Activated naive CD8-positive, alpha-beta T cell (primary cell): ENCODE measurements around the gene P2RX3.
A peak's percentile ranks its signal among the peaks of the same experiment; 100 is the strongest.

Experiments
- H3K27ac Mint-ChIP-seq: one replicate; pipeline ENCODE4 v1.8.0; 2021; ENCODE audit warnings: mixed read lengths
- H3K27me3 Mint-ChIP-seq: one replicate; pipeline ENCODE4 v1.8.0; 2021; ENCODE audit warnings: mixed read lengths
- H3K36me3 Mint-ChIP-seq: one replicate; pipeline ENCODE4 v1.8.0; 2021; ENCODE audit warnings: mixed read lengths
- H3K4me1 Mint-ChIP-seq: one replicate; pipeline ENCODE4 v1.8.0; 2021; ENCODE audit warnings: low read depth, mixed read lengths
- H3K4me3 Mint-ChIP-seq: one replicate; pipeline ENCODE4 v1.8.0; 2021; ENCODE audit warnings: mild to moderate bottlenecking, mixed read lengths
- H3K9me3 Mint-ChIP-seq: one replicate; pipeline ENCODE4 v1.8.0; 2021; ENCODE audit warnings: low read depth, mixed read lengths

The P2RX3 gene

DNA sequence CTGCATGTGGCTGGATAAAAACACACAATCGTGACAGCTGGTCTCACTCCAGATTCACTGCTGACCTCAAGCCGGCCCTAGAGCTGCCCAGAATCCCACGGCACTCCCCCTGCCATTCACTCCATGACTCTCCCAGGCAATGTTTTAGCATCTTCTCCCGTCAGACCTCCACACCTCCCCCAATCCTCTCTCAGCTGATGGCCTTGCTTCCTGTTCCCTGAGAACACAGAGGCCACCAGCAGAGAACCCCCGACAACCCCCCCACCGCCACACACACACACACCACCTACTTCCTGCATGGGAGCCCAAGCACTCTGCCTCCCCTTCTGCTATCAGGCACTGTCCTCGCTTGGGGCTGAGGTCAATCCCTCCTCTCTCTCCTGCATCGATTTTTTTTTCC is 22.7 kb upstream of the P2RX3 start:
- Mint-ChIP-seq H3K27me3 (no peaks in the 10 kb centered on the region), H3K4me3 (no peak overlapping the region), H3K36me3 (peaks cover 9% of the 10 kb centered on the region), H3K4me1 (peaks cover 13% of the 10 kb centered on the region), H3K9me3 (no peaks in the 10 kb centered on the region), H3K27ac (no peak overlapping the region)

GRCh38 chr11:57316017-57316416 is 22.1 kb upstream of the P2RX3 start:
- Mint-ChIP-seq H3K4me1 (peaks cover 10% of the 10 kb centered on the region), H3K27ac (no peak overlapping the region), H3K36me3 (peaks cover 9% of the 10 kb centered on the region), H3K27me3 (no peaks in the 10 kb centered on the region), H3K4me3 (no peak overlapping the region), H3K9me3 (no peaks in the 10 kb centered on the region)

- H3K4me3 Mint-ChIP-seq, result no peak overlapping the region
- H3K27ac Mint-ChIP-seq, result no peak overlapping the region
- H3K27me3 Mint-ChIP-seq, result no peaks in the 10 kb centered on the region
- no peaks in the 10 kb centered on the region for H3K9me3 Mint-ChIP-seq
- peaks cover 22% of the 10 kb centered on the region for H3K4me1 Mint-ChIP-seq
- peaks cover 7% of the 10 kb centered on the region for H3K36me3 Mint-ChIP-seq
Measured at GRCh38 chr11:57318178-57318577, 20.0 kb upstream of the P2RX3 start.

GRCh38 chr11:57320067-57320718 is 18.0 kb upstream of the P2RX3 start:
- Mint-ChIP-seq H3K36me3 (peaks cover 4% of the 10 kb centered on the region), H3K27me3 (no peaks in the 10 kb centered on the region), H3K4me1 (peaks cover 31% of the 10 kb centered on the region), H3K27ac (no peak overlapping the region), H3K9me3 (no peaks in the 10 kb centered on the region), H3K4me3 (no peak overlapping the region)

DNA sequence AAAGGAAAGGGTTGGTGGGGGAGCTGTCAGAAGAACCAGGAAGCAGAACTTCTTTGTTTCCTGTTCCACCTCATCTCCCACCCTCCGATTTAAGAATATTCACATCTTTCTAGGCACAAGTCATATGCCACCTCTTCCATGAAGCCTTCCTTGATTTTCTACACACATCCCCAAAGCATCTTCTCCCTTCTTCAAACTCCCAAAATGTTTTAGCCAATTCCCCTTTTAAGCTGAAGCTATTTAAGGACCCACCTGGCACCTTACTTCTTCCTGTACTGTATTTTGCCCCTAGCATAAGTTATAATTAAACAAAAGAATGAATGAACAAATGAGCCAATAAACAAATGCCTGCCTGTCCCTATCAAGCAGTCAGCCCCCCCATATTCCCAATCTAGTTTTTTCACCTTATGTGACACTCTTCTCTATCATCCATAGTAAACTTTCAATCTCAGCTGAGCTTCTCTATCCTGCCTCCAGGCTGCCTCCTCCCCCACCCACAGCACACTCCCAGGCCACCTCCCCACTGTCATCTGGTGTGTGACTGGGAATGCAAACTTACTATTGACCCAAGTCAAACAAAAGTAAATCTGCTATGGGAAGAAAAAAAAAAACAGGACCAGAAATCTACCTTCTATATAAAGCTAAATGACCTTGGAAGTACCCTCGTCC is 17.3 kb upstream of the P2RX3 start:
- no peak overlapping the region for H3K4me3 Mint-ChIP-seq
- H3K27ac Mint-ChIP-seq, result no peak overlapping the region
- no peaks in the 10 kb centered on the region for H3K27me3 Mint-ChIP-seq
- H3K9me3 Mint-ChIP-seq, result no peaks in the 10 kb centered on the region
- peaks cover 38% of the 10 kb centered on the region for H3K4me1 Mint-ChIP-seq
- peaks cover 7% of the 10 kb centered on the region for H3K36me3 Mint-ChIP-seq

GRCh38 chr11:57321388-57322255 is 16.5 kb upstream of the P2RX3 start:
- H3K4me1 Mint-ChIP-seq, result peaks cover 45% of the 10 kb centered on the region
- no peak overlapping the region for H3K4me3 Mint-ChIP-seq
- H3K36me3 Mint-ChIP-seq, result peaks cover 11% of the 10 kb centered on the region
- H3K27me3 Mint-ChIP-seq, result no peaks in the 10 kb centered on the region
- no peak overlapping the region for H3K27ac Mint-ChIP-seq
- no peaks in the 10 kb centered on the region for H3K9me3 Mint-ChIP-seq

DNA sequence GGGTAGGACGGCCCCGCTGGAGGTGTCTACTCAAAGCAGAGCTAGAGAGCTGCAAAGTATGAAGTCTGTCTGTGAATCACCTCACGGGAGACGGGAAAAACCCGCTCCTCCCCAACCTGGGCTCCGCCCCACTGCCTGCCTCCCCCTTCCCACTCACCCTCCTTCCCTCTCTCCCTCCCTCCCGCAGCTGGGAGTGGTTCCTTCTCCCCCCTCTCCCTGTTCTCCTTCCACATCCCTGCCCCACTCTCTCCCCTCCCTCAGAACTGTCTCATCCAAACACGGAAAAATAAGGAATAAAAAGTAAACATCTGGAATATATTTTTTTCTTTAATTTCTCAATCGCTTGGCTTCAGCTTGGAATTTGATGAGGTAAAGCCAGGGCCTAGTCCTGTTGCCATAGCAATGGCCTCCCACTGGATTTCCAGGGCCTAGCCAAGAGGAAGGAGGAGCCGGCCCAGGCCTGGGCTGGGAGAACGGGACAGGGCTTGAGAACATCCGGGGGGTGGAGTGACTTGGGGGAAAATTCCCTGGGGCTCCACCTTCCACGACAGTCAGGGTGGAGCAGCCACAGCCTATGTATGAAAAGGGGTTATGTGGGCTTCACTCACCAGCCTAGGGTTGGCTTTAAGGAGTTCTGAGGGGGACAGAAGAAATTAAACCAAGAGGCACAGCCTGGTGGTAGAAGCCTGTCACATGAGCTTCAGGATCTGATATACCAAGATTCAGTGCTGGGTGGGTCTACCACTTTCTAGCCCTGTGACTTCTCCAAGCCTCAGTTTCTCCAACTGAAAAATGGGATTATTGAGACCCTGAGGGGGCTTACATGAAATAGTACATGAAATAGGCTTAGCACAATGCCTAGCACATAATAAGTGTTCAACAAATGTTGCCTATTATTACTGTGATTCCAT is 15.6 kb upstream of the P2RX3 start:
- peak overlapping the region; percentile 86 for H3K4me3 Mint-ChIP-seq
- peak overlapping the region; percentile 50 for H3K27ac Mint-ChIP-seq
- peaks cover 17% of the 10 kb centered on the region for H3K36me3 Mint-ChIP-seq
- H3K4me1 Mint-ChIP-seq, result peaks cover 52% of the 10 kb centered on the region
- no peaks in the 10 kb centered on the region for H3K9me3 Mint-ChIP-seq
- no peaks in the 10 kb centered on the region for H3K27me3 Mint-ChIP-seq

DNA sequence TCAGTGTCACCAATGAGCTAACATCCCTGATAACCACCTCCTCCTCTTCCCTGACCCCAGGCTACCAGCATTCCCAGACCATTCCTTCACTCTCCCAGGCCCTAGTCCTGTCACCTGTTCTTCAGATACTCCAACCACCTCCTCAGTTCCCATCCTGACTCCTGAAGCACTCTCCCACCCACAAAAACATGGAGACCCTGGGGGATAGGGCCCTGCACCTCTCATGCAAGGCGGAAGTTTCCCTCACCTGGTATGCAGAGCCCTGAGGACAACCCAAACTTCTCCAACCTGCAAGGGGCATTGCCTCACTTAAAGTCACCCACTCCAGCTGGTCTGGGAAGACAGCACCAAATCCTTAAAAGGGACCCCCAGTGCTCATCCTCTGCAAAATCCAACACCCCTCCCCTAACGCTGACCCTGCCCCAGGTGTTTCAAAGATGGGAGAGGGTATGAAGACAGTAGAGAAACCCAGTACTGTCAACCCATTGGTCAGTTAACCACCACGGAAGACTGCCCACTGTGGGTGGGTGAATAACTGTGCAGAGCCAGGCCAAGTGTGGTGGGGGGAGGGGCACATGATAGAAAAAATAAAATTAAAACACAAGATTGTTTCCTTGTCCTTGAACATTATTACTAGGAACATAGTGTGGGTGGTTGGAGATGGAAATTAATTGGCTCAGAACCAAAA is 14.8 kb upstream of the P2RX3 start:
- H3K36me3 Mint-ChIP-seq, result peaks cover 19% of the 10 kb centered on the region
- peak overlapping the region; percentile 86 for H3K4me3 Mint-ChIP-seq
- peaks cover 53% of the 10 kb centered on the region for H3K4me1 Mint-ChIP-seq
- H3K9me3 Mint-ChIP-seq, result no peaks in the 10 kb centered on the region
- H3K27ac Mint-ChIP-seq, result peak overlapping the region; percentile 81
- no peaks in the 10 kb centered on the region for H3K27me3 Mint-ChIP-seq

DNA sequence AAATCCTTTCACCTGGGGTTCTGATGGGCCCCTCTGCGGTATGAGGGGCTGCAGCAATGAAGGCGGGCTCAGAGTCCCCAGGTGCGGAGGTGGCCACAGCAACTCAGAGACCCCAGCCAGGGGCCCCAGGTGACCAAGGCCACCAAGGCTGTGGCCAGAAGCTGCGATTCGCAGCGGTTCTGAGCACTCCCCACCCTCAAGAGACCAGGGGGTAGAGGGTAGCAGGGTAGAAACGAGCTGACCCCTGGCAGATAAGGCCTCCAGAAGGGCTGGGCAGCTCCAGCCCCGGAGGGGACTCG is 14.3 kb upstream of the P2RX3 start:
- peak overlapping the region; percentile 81 for H3K27ac Mint-ChIP-seq
- no peaks in the 10 kb centered on the region for H3K27me3 Mint-ChIP-seq
- H3K4me3 Mint-ChIP-seq, result peak overlapping the region; percentile 86
- H3K36me3 Mint-ChIP-seq, result peaks cover 20% of the 10 kb centered on the region
- H3K9me3 Mint-ChIP-seq, result no peaks in the 10 kb centered on the region
- peaks cover 53% of the 10 kb centered on the region for H3K4me1 Mint-ChIP-seq

DNA sequence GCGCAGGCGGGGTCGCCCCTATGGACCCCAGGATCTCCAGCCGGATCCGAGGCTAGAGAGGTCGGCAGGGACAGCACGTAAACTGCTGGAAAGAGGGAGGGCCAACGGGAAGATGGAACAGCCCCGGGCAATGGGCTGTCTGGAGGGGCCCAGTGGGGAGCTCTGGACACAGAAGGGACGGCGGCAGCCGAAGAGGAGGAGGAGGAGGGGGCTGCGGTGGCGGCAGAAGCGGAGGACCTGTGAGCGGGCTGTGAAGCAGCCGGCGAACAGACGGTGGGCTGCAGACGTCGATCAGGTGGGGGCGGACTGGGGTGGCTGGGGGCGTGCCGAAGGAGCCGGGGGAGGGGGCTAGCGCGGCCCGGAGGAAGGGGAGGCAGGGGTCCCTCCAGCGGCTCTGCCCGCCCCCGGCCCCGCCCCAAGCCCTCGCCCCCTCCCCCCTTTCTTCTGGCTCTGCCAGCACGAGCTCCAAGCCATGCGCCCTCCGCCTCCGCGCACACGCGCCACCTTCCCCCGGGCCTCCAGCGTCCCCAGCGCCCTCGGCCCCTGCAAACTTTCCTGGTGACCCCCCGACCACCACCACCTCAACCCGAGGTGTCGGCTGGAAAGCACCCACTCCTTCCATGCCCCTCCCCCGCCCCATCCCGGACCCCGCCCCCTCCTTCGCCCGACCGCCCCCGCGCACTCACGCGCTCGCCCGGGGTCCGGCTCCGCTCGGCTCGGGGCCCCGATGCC is 13.8 kb upstream of the P2RX3 start:
- H3K4me1 Mint-ChIP-seq, result peaks cover 53% of the 10 kb centered on the region
- H3K4me3 Mint-ChIP-seq, result peak overlapping the region; percentile 86
- no peaks in the 10 kb centered on the region for H3K27me3 Mint-ChIP-seq
- H3K27ac Mint-ChIP-seq, result peak overlapping the region; percentile 81
- H3K9me3 Mint-ChIP-seq, result no peaks in the 10 kb centered on the region
- H3K36me3 Mint-ChIP-seq, result peaks cover 19% of the 10 kb centered on the region

DNA sequence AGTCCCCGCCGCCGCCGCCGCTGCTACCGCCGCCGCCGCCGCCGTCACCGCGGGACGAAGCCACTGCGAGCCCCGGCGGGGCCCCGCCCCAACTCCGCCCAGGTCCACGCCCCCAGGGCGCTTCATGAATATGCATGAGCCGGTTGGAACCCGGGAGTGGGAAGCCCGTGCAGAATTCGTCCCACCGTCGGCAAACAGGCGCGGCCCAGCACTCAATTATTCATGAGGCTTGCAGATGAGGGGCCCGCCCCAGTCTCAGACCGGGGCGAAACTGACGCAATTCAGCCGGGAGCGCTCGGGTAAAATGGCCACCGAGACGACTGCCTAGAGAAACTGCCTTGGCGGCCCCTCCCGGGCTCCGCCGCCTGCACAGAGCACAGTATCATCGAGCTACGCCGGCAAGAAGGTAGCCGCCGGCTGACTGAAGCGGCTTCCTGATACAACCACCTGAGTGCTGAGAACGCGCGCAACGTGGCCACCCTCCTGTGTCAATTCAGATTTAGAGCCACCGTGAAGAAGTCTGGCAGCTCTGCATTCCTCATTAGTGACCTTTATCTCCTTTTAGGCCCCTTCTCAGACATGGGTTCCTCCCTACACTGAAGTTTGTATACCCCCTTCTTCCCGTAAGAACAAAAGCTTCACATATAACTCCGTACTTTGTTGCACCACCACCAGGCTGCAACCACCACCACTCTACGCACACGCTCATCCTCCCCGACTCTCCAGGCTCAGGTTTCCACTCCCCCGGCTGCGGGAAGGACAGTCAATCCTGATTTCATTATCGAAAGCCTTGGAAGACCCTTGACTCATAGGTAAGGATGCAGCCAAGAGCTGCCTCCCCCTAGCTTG is 13.0 kb upstream of the P2RX3 start, which contains the start of gene TNKS1BP1:
Gene TNKS1BP1 (minus strand): TSS at position 67 of the 849 bp plus-strand sequence. CDS start 3,067 bp downstream, outside the sequence.
- H3K9me3 Mint-ChIP-seq, result no peaks in the 10 kb centered on the region
- peak within 1 kb of the TSS; percentile 96 for H3K27ac Mint-ChIP-seq
- peaks cover 59% of the 10 kb centered on the region for H3K4me1 Mint-ChIP-seq
- H3K27me3 Mint-ChIP-seq, result no peaks in the 10 kb centered on the region
- H3K36me3 Mint-ChIP-seq, result peaks cover 26% of the 10 kb centered on the region
- peak within 1 kb of the TSS; percentile 91 for H3K4me3 Mint-ChIP-seq

DNA sequence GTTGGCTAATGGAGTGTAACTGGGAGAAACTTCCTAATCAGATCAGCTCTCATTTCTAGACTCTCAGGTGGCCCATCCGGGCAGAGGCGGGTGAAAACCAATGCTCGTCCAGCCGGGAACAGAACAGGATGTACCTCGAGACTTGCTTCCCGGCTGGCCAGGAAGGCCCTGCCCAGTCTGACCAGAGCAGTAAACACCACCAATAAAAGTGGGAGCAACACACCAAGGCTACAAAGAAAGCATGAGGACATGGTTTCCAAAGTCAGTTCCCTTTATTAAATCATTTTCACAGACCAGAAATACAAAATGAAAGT is 12.5 kb upstream of the P2RX3 start:
- Mint-ChIP-seq H3K36me3 (peaks cover 28% of the 10 kb centered on the region), H3K4me3 (peak overlapping the region; percentile 91), H3K27me3 (no peaks in the 10 kb centered on the region), H3K4me1 (peaks cover 64% of the 10 kb centered on the region), H3K9me3 (no peaks in the 10 kb centered on the region), H3K27ac (peak overlapping the region; percentile 96)

GRCh38 chr11:57327721-57328120 is 10.4 kb upstream of the P2RX3 start:
- Mint-ChIP-seq H3K4me3 (peak overlapping the region; percentile 17), H3K36me3 (peaks cover 37% of the 10 kb centered on the region), H3K27me3 (no peaks in the 10 kb centered on the region), H3K4me1 (peaks cover 52% of the 10 kb centered on the region), H3K27ac (no peak overlapping the region), H3K9me3 (no peaks in the 10 kb centered on the region)
